RCC 7860 (cell line): ENCODE measurements around the gene MAST4.
"Not testable (repeated sequence)": the region's sequence is repeated elsewhere in the genome, so short reads cannot be mapped to it uniquely, and the experiment has no call there.

Source experiments
- DNase-seq: peaks from one replicate; pipeline ENCODE4 v3.0.0-alpha.2; 2015; ENCODE audit warnings: low spot score
- FAIRE-seq: peaks from 2 replicates; lab custom pipeline; 2012; peaks lifted over from hg19 to GRCh38; lab: Jason Lieb, UNC

The MAST4 gene

DNA sequence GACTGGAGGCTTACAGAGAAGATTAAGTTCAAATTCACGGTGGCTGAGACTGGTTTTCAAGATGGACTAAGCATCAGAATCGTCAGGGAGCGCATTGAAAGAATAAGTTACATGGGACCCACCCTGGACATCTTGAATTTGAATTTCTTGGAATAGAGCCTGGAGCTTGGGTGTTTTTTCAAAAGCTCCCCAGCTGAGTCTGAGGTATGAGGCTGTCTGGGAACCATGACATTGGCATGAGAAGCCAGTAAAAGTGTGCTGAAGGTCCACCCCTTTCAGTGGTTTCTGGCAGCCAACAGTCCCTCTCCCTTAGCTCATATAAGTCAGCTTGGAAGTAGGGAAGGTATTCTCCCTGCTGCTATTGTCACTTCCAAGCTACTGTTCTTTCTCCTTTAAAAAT is 97.8 kb downstream of the MAST4 start:
- FAIRE-seq (no peak), DNase-seq (no peak)

DNA sequence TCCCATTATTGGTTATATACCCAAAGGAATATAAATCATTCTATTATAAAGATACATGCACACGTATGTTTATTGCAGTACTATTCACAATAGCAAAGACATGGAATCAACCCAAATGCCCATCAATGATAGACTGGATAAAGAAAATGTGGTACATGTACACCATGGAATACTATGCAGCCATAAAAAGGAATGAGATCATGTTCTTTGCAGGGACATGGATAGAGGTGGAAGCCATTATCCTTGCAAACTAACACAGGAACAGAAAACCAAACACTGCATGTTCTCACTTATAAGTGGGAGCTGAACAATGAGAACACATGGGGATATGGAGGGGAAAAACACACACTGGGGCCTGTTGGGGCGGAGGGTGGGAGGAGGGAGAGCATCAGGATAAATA is 99.6 kb downstream of the MAST4 start:
- FAIRE-seq: not testable (repeated sequence)

DNA sequence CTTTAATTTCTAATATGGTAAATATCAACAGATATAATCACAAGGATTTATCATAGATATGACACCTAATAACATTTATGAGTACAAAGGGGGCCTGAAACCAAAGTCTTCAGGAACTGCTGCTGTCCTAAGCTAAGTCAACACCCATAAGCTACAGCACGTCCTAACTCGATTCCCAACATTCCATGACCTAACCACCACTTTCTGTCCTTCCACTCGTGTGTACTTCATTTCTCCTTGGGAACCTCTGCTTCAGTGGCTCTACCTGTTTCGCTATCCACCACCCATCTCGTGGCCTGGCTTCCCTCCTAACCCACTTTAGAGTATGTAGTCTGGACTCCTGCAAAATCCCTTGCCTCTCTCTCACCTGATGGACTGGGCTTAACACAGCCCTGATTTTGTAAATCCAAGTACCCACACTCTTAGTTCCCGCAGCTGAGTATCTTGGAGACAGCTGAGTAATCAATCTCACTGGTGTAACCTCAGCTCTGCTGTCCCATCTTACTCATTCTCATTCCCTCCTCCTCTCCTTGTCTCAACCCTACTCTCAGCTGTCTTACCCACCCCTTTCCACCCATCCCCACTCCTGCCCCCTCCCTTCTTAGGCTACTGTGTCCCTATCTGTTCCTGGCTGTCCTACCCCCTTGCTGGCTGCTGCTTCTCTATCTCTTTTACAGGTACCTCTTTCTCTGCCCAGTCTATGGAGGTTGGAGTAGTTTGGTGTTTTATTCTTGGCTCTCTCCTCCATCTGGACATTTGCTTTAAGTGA is 101.8 kb downstream of the MAST4 start:
- FAIRE-seq: no peak

More for the DNA sequence above, 99.6 kb downstream of the MAST4 start:
- DNase-seq: not testable (repeated sequence)

DNA sequence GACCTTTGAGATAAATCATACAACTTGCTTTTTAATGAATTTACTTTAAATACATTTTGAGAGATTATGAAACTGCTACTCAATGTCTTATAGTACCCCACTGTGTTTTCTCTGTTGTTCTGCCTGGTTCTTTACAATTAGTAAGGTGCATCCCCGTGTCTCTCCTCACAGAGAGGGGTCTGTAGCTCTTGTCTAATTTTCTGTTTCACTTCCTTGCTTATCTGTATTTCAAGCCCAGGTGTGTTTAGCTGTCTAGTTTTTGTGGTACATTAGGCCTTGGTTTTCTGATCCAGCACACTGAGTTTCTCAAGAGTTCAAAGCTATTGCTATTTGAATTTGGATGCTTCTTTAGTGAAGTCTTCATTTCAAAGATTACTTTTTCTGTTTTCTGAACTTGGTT is 105.1 kb downstream of the MAST4 start:
- FAIRE-seq: no peak
- no peak for DNase-seq

More for the DNA sequence above, 101.8 kb downstream of the MAST4 start:
- no peak for DNase-seq

DNA sequence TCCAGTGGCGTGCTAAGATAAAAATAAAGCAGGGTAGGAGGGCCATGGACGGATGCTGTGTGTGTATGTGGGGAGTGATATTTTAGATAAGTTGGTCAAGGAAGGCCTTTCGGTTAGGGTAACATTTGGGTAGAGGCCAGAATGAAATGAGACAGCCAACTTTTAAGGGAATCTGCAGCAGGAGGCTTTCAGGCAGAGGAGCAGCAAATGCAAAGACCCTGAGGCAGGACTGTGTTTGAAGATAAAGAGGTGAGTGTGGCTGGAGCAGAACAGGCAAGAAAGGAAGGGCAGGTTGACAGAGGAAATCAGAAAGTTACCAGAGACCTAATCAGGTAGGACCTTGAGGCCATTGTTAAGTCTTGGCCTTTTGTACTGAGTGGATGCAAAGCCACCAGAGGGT is 106.2 kb downstream of the MAST4 start:
- FAIRE-seq (no peak), DNase-seq (no peak)

DNA sequence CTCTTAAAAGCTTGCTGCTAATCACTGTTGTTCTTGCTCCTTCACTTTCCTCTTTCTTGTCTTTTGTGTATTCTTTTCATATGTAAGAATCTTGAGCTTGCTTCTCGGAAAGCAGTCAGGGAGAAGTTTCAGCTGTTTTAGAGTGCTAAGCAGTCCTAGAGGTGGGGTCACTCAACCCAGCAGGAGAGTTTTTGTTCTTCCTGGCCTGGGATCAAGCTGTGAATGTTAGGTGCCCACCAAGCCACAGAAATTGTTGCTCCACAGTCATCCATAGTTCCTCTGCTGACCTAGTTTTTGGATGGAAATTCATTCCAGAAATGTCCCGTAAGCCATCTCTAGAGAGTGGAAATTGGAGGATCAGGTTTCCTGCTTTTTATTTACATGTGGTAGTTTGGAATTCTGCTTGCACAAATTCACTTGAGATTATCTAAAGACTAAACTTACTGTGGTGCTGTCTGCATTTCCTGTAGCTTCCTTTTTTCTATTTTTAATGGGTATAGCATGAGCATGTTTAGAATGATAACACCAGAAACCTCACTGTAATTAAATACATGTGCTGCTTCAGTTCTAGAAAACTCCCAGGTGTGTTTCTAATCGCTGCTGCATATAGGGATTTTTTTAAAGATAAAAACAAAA is 108.7 kb downstream of the MAST4 start:
- FAIRE-seq (no peak), DNase-seq (no peak)

DNA sequence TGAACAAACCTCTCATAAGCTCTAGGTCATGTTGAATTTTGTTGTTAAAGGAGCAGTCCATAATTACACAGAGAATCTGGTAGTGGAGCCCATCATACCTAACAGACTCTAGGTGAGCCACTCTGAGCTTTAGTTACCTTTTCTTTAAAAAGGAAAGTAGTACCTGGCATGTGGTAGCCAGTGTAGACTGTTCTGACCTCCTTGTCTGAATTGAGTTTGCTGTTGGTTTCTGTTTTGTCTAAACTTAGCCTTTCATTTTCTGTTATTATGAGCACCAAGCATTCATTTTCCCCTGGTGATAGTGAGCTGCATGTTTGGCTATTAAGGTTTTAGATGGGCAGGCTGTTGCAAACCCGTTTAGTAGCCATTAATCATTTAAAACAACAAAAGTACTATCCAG is 112.2 kb downstream of the MAST4 start:
- FAIRE-seq (no peak), DNase-seq (no peak)

DNA sequence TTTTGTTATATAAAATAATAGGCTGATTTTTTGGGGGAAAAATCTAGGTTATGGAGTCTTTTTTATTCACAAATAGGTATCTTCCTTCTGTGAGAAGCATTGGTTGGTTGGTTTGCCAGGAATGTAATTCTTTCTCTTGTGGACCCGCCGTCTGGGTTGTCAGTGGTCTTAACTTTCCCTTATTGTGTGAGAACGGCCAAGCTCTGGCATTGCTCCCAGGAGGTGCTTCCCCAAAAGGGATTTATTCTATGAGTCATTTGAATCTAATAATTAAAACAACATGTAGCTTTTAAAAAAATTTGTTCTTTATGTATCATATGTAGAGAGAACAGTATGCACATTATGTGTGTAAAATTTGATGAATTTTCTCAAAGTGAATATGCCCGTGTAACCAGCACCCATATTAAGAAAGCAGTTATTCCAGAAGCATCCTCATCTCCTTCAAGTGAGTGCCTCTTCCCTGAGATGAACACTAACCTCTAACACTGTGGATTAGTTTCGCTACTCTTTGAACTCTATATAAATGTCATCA is 114.4 kb downstream of the MAST4 start:
- DNase-seq (no peak), FAIRE-seq (no peak)

DNA sequence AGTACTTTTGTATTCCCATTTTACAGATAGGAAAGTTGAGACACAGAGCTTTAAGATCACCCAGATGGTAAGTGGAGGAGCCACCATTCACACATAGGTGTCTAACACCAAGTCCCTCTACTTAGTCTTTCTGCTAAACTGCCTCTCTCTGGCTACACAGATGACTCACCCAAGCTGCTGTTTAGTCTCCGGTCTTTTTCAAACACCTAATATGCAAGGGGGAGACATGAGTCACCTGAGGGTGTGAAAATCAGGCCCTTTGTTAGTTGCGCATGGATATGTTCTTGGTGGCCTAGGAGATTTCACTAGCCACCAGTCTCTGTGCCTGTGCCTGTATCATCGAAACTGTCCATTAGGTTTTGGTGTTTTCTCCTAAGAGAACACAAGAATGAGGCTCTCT is 117.8 kb downstream of the MAST4 start:
- DNase-seq: no peak
- FAIRE-seq: no peak

DNA sequence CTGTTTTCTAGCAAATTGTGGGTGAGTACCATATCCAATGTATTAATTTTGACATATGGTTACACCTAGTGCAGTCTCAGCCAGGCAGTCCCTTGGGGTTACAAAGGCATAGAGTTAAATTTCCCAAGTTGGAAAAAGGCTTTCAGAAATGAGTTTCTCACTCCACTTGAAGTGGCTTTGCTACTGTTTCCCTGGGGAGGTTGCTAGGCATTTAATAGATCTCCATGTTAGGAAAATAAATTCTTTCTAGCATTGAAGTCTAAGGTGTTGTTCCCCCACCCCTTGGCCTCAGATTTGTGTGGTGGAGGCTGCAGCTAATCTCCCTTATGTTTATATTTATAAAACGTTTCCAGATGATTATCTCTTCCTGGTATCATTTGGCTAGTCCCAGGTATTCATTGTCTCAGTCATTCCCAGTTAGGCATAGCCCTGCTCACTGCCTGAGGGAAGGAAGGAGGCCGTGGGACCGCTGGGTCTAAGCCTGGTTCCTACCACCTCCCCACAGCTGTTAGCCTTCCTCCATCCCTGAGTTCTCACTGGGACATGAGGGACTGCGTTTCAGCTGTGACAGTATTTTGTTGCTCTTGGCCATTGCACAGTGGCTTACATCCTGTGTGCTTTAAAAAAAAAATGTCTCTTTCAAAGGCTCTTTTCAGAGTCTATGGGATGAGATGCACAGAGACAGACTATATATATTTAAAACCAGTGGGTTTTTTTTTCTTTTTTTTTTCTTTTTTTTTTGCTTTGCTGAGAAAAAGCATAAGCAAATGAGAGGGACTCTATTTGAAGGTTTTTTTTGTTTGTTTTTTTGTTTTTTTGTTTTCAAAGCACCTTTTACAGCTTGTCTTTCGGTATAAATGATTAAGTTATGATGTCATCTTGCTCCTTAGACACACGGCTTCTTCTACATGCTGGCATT is 121.5 kb downstream of the MAST4 start:
- DNase-seq (no peak), FAIRE-seq (no peak)

DNA sequence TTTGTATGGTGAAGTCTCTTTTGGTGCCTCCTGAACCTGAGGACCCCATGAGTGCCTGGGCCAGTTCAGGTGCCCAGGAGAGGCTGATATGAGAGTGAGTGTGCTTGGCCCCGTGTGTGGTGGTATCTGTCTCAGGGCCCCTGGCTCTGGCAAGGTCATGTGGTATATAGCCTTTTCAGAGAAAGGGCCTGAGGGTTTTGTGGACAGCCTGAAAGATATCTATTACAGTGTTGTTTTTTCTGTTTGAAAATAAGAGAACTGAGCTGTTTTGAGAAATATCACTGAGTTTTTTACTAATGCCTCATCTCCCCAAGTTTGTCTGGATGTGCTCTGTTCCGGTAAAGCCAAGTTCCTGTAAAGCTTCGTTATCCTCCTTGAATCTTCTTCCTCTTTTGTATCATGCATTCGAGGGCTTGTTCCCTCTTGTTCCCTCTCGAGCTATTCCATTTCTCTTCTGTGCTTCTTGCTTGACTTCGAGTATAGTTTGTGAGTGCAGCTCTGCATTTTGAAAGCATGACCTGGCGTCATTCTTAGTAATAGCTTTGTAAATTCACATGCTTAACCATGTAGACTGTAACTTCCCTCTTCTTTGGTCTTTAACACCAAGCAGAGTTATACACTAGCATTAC is 122.3 kb downstream of the MAST4 start:
- no peak for FAIRE-seq

DNA sequence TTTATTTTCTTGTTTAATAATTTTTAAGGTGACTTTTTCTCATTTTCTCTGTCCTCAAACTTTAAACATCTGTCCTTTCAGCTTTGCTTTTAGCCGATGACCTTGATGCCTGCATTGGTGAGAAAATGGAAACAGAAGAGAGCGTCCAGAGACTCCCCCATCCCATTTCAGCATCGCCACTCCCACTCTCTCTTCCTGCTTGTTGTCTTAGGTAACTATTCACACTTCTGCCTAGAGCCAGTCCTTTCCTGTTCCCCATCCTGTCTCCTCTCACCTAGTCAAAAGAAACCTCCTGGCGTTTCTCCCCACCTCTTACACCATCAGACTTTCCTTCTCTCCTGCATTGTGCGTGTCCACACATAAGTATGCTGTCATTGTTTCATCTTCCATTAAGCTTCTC is 124.6 kb downstream of the MAST4 start:
- DNase-seq (no peak), FAIRE-seq (no peak)

More for the DNA sequence above, 122.3 kb downstream of the MAST4 start:
- no peak for DNase-seq

DNA sequence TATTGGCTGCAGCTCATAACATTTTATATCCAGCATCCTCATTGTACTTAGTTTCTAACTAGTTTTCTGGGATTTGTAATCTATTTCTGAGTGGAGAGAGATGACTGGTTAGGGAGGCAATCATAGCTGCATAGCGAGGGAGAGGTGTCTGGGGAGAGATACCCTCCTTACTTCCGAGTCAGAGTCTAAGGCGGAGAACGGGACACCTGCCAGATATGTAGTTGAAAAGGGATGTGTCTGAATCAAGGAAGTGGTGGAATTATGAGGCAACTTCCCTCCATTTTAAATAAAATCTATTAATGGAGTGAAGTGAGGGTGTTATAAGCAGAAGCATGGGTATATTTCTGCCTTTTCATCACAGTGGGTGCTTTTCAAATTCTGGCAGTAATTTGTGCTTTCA is 126.5 kb downstream of the MAST4 start:
- no peak for FAIRE-seq
- DNase-seq: no peak

DNA sequence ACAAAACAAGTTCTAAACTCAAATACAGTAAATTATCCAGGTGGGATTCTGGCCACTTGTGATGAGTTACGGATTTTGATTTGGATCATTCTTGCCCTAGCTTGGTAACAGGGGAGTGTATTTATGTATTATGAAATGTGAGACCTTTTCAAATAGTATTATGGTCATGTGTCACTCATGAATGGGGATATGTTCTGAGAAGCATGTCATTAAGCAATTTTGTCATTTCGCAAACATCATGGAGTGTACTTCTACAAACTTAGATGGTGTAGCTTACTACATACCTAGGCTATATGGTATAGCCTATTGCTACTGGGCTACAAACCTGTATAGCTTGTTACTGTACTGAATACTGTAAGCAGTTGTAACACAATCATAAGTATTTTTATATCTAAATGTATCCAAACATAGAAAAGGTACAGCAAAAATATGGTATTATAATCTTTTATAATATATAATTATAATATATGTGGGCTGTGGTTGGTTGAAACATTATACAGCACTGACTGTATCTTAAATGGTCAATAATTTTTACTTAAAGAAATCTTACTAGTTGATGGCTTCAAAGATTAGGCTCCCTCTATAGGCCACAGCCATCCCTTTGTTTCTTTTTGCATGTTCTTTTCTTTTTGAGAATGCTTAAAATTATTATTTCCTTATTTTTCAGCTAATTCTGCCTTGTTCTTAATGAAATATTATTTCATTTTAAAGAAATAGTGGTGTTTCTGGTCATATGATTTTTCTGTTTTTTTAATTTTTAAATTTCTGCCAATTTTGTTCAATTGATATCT is 128.4 kb downstream of the MAST4 start:
- no peak for FAIRE-seq
- no peak for DNase-seq

DNA sequence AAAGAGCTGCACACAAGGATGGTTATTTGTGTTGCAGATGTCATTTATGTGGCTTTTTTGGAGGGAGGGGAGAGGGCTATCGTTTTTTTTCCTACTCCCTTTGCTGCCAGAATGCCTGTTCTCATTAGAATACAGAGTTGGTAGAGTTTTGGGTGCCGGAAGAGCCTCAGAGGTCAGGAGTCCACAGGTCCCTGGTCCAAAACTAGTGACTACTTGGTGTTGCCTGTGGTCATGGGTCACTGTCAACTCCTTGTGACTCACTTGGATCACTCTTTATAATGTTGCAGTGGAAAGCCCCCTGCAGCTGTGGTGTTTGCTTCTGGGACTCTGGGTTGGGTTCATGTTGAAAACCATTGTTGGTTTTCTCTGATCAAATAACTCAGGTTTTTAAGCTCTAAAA is 131.4 kb downstream of the MAST4 start:
- DNase-seq (no peak), FAIRE-seq (no peak)

DNA sequence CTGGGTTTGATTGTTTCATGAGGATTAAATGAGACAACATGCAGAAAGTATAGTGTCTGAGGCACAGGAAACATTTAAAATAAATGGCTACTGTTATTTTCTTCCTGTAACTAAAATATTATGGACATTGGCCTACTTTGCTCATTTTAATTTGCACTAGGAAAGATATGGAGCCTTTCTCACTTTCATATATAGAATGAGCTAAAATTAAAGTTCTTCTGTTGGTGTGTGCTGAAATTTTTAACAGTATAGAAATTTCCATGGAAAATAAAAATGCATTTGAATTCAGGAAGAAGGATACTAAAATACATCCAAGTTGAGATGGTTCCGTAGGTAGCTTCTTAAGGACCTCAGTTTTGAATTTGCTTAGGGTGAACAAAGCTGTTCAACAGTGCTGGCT is 131.9 kb downstream of the MAST4 start:
- FAIRE-seq: no peak
- no peak for DNase-seq

DNA sequence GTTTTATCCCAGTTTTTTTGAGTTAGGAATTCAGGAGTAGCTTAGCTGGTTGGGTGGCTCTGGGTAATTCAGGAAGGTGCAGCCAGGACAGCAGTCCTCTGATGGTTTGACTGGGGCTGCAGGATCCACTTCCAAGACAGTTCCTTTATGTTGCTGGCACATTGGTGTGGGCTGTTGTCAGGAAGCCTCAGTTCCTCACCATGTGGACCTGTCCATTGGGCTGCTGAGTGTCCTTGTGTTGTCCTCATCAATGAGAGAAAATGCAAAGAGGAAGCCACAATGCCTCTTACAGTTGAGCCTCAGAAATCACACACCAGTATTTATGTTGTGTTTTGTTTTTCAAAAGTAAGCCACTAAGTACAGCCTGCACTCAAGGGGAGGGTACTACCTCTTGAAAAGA is 140.9 kb downstream of the MAST4 start:
- DNase-seq: no peak
- no peak for FAIRE-seq

DNA sequence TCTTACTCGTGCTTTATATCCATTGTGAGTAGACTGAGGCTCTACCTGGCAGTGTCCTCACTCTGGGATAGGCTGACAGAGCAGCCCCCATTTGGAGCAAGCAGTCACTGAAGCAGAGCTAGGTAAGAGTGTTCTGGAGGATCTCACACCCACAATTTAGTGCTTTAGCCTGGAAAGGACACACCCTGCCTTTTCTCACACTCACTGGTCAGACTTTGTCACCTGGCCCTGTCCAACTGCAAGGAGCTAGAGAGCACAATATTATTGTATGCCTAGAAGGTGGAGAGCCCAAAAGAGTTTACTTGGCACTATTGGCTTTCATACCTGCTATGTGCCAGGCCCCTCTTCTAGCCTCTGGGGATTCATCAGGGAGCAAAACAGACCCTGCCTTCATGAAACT is 141.9 kb downstream of the MAST4 start:
- DNase-seq: no peak
- FAIRE-seq: no peak

DNA sequence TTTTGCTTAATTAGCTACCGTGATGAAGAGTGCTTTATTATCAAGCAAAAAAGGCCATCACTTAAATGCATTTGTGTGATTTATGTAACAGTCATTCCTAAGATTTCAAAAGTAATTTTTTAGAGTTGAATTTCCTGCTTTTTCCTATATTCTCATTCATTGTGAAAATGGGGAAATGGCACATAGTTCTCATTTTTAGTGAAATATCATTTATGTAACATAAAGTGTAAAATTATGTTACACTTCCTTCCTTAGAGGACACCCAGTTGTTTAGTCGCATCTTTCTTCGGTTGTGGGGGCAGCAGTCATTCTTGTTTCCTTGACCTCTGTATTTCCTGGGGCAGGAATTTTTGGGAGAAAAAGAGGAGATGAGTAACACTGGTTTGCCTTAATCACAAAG is 142.8 kb downstream of the MAST4 start:
- FAIRE-seq (no peak), DNase-seq (no peak)

DNA sequence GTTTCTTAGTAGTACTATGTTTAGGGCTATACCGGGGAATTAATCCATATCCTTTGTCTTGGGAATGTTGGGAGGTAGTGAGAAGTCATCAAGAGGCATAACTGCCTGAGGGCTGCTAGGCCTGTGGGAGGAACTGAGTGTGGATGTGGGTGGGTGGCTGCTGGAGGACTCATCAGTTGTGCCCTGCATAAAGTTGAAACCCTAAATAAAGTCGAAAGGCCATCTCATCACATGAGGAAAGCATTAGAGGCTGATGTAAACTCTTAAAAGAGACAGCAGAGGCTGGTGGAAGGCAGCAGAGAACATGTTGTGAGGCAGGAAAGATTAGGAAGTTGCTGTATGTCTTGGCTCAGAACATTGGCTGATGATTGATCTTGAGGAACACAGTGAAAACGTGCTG is 143.8 kb downstream of the MAST4 start:
- DNase-seq: no peak
- no peak for FAIRE-seq
